ENCODE data around the gene DESI1.
"Not testable (repeated sequence)": the region's sequence is repeated elsewhere in the genome, so short reads cannot be mapped to it uniquely, and the experiment has no call there.

The DESI1 gene

GRCh38 chr22:41582694-41583093 is 38.1 kb downstream of the DESI1 start:
- DNase-seq: no peak

GRCh38 chr22:41579997-41580355 is 40.9 kb downstream of the DESI1 start:
- DNase-seq: no peak

GRCh38 chr22:41579297-41579996 is 41.4 kb downstream of the DESI1 start:
- DNase-seq: no peak

- no peak for DNase-seq
Observed at GRCh38 chr22:41578818-41579217, 42.0 kb downstream of the DESI1 start.

GRCh38 chr22:41578114-41578513 is 42.7 kb downstream of the DESI1 start:
- no peak for DNase-seq

GRCh38 chr22:41576877-41577276 is 44.0 kb downstream of the DESI1 start:
- no peak for DNase-seq

GRCh38 chr22:41575533-41575932 is 45.3 kb downstream of the DESI1 start:
- no peak for DNase-seq

GRCh38 chr22:41574847-41575381 is 45.9 kb downstream of the DESI1 start:
- DNase-seq: no peak

GRCh38 chr22:41573677-41574076 is 47.2 kb downstream of the DESI1 start:
- DNase-seq: no peak

- DNase-seq: not testable (repeated sequence)
Observed at GRCh38 chr22:41572305-41572704, 48.5 kb downstream of the DESI1 start.

- no peak for DNase-seq
Observed at GRCh38 chr22:41571786-41572185, 49.1 kb downstream of the DESI1 start.

GRCh38 chr22:41570221-41570620 is 50.6 kb downstream of the DESI1 start:
- no peak for DNase-seq

- no peak for DNase-seq
Observed at GRCh38 chr22:41568811-41569210, 52.0 kb downstream of the DESI1 start.

- no peak for DNase-seq
Observed at GRCh38 chr22:41567512-41567768, 53.4 kb downstream of the DESI1 start.

GRCh38 chr22:41565403-41566054 is 55.3 kb downstream of the DESI1 start:
- no peak for DNase-seq

- no peak for DNase-seq
Observed at GRCh38 chr22:41564563-41564962, 56.3 kb downstream of the DESI1 start.

- DNase-seq: no peak
Observed at GRCh38 chr22:41563051-41563711, 57.7 kb downstream of the DESI1 start.

GRCh38 chr22:41562461-41562860 is 58.4 kb downstream of the DESI1 start:
- no peak for DNase-seq

GRCh38 chr22:41561788-41562187 is 59.1 kb downstream of the DESI1 start:
- DNase-seq: no peak

GRCh38 chr22:41561335-41561734 is 59.5 kb downstream of the DESI1 start:
- no peak for DNase-seq

- no peak for DNase-seq
Observed at GRCh38 chr22:41560095-41560471, 60.8 kb downstream of the DESI1 start.

GRCh38 chr22:41558241-41558630 is 62.6 kb downstream of the DESI1 start:
- not testable (repeated sequence) for DNase-seq

GRCh38 chr22:41557401-41558240 is 63.2 kb downstream of the DESI1 start:
- DNase-seq: no peak
